Measurements from ENCODE around the gene MAGEB2. TPM values are rescaled to one million over a fixed set of nuclear protein-coding genes. Genes with fewer than 3 reads are reported as not detected.

The MAGEB2 gene
- total RNA-seq, 1 donor from 2014 or later, result not detected

DNA sequence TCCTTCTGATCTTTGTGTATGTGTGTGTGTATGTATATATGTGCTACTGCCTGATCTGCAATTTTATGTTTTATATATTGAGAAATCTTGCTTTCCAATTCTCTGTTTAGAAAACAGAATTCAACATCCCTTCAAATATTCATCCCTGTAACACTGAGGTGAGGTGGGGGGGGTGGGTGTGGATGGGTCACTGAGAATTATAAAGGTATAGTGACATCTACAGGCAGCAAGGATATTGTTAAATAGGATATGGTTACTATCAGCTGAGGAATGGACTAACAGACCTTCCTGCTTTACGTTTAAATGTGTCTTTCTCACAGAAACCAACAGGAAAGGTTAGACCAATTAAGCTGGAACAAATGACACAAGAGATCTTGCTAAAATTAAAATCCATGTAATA is 19.0 kb upstream of the MAGEB2 start:
- no peak for DNase-seq (ENCODE audit: low spot score in 2 of 2, unreplicated experiment in 2 of 2)
- H3K27ac Mint-ChIP-seq, result no peak overlapping the region
- H3K27me3 Mint-ChIP-seq (ENCODE audit: low read depth), result no peaks in the 10 kb centered on the region
- H3K9me3 Mint-ChIP-seq, result no peaks in the 10 kb centered on the region
- H3K4me3 Mint-ChIP-seq, result no peak overlapping the region
- peaks cover 7% of the 10 kb centered on the region for H3K4me1 Mint-ChIP-seq
- no peaks in the 10 kb centered on the region for H3K36me3 Mint-ChIP-seq
- TF ChIP-seq CTCF (IDR thresholded peaks at IDR 0.05; ENCODE audit: unreplicated experiment), result no peak

DNA sequence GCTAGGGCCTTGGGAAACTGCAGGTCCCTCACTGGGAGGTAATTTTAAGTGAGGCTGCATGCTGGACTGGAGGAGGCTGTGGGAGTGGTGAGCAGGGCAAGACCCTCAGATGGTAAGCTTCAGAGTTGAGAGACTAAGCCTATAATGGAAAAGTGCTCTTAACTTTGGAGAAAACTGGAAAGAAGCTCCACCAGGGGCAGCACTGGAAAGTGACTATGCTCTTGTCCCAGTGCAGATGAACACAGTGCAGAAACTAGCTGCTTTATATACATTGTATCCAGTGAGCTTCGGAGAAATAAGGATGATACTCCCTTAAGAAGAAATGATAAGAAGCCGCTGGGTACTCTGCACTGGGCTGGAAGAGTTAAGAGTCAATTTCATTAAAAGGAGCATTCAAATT is 3.2 kb upstream of the MAGEB2 start:
- H3K4me3 Mint-ChIP-seq, result no peak overlapping the region
- TF ChIP-seq CTCF (IDR thresholded peaks at IDR 0.05; ENCODE audit: unreplicated experiment), result no peak
- no peak for DNase-seq (ENCODE audit: low spot score in 2 of 2, unreplicated experiment in 2 of 2)
- no peak overlapping the region for H3K27ac Mint-ChIP-seq
- peaks cover 2% of the 10 kb centered on the region for H3K36me3 Mint-ChIP-seq
- peaks cover 11% of the 10 kb centered on the region for H3K9me3 Mint-ChIP-seq
- H3K4me1 Mint-ChIP-seq, result no peaks in the 10 kb centered on the region
- H3K27me3 Mint-ChIP-seq (ENCODE audit: low read depth), result no peaks in the 10 kb centered on the region

GRCh38 chrX:30217465-30217864 is 2.1 kb downstream of the MAGEB2 start:
- Mint-ChIP-seq H3K27me3 (ENCODE audit: low read depth) (no peaks in the 10 kb centered on the region), H3K36me3 (peaks cover 2% of the 10 kb centered on the region), H3K9me3 (peaks cover 4% of the 10 kb centered on the region), H3K27ac (no peak overlapping the region), H3K4me1 (peaks cover 6% of the 10 kb centered on the region), H3K4me3 (no peak overlapping the region)
- no peak for TF ChIP-seq CTCF (IDR thresholded peaks at IDR 0.05; ENCODE audit: unreplicated experiment)
- DNase-seq (ENCODE audit: low spot score in 2 of 2, unreplicated experiment in 2 of 2), result no peak

DNA sequence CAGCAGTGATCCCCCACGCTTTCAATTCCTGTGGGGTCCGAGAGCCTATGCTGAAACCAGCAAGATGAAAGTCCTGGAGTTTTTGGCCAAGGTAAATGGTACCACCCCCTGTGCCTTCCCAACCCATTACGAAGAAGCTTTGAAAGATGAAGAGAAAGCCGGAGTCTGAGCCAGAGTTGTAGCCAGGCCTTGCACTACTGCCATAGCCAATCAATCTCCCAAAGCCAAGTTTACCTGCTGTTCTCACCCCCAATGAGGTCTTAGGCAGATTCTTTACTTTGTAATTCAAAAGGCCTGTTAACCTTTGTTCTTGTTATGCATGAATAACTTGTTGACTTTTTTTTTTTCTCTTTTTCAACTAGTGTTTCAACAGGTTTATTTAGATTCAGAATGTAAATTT is 4.0 kb downstream of the MAGEB2 start:
- H3K36me3 Mint-ChIP-seq, result peaks cover 2% of the 10 kb centered on the region
- H3K4me3 Mint-ChIP-seq, result no peak overlapping the region
- peaks cover 4% of the 10 kb centered on the region for H3K9me3 Mint-ChIP-seq
- no peak for TF ChIP-seq CTCF (IDR thresholded peaks at IDR 0.05; ENCODE audit: unreplicated experiment)
- DNase-seq (ENCODE audit: low spot score in 2 of 2, unreplicated experiment in 2 of 2), result no peak
- peaks cover 12% of the 10 kb centered on the region for H3K4me1 Mint-ChIP-seq
- no peaks in the 10 kb centered on the region for H3K27me3 Mint-ChIP-seq (ENCODE audit: low read depth)
- no peak overlapping the region for H3K27ac Mint-ChIP-seq

GRCh38 chrX:30220661-30221060 is 5.3 kb downstream of the MAGEB2 start:
- Mint-ChIP-seq H3K4me3 (no peak overlapping the region), H3K27me3 (ENCODE audit: low read depth) (no peaks in the 10 kb centered on the region), H3K9me3 (peaks cover 4% of the 10 kb centered on the region), H3K36me3 (peaks cover 2% of the 10 kb centered on the region), H3K27ac (peak overlapping the region; percentile 30), H3K4me1 (peaks cover 21% of the 10 kb centered on the region)
- TF ChIP-seq CTCF (IDR thresholded peaks at IDR 0.05; ENCODE audit: unreplicated experiment), result no peak
- no peak for DNase-seq (ENCODE audit: low spot score in 2 of 2, unreplicated experiment in 2 of 2)

DNA sequence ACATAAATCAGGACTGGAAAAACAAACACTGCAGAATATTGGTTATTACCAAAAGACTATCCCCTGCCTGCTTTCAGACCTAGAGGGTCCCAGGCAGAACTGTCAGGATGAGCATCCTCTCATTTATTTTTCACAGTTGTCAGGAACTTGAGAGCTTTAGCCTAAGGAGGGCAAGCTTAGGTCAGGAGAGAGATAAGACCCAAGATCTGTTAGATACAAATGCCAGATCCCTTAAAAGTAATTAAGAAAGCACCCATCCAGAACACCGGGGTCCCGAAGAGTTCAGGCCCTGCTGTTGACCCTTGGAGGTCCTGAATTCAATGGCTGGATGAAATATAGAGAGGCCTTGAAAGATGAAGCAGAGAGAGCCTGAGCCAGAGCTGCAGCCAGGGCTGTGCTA is 9.2 kb downstream of the MAGEB2 start:
- Mint-ChIP-seq H3K9me3 (no peaks in the 10 kb centered on the region), H3K27ac (peak overlapping the region; percentile 88), H3K4me3 (no peak overlapping the region), H3K36me3 (no peaks in the 10 kb centered on the region), H3K4me1 (peaks cover 21% of the 10 kb centered on the region), H3K27me3 (ENCODE audit: low read depth) (no peaks in the 10 kb centered on the region)
- no peak for DNase-seq (ENCODE audit: low spot score in 2 of 2, unreplicated experiment in 2 of 2)
- no peak for TF ChIP-seq CTCF (IDR thresholded peaks at IDR 0.05; ENCODE audit: unreplicated experiment)

Measured in mesothelial cell of epicardium (in vitro differentiated cells).